VCaP (cell line): ENCODE data around the gene SLIT1.

Experiments used
- H3K27ac ChIP-seq: fragments of 450-650 bp; 2 replicates; pipeline ENCODE4 v1.5.1; 2017
- CTCF ChIP-seq: fragments of 450-650 bp; conservative IDR thresholded peaks from 2 replicates; pipeline ENCODE4 v1.5.1; 2017; ENCODE audit warnings: mild to moderate bottlenecking, moderate library complexity

SLIT1 gene

DNA sequence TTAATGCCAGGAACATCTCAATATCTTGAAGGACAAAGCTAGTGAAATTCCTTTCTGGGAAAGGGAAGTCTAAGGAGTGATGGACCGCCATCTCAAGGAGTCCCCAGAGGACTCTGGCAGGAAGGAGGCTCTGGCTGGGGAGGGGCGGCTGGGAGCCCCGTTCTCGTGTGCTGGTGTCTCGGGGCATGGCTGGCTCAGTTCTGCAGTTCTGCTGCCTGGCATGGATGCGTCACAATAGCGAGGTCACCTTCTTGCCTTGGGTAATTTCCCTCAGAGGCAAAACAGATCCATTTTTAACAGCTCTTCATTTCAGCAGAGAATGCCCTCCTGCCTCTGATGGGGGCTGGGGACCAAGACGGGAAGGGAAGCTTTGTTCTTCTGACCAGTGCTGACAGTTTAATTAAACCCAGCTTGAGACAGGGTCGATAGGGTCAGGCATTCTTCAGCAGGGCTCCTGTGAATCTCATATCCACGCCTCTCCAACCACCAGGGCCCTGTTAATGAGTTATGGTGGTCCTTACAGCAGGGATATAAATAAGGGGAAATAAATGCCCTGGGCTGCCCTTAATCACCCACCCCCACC lies 35.7 kb downstream of the SLIT1 start:
- H3K27ac ChIP-seq = no peak overlapping the region

DNA sequence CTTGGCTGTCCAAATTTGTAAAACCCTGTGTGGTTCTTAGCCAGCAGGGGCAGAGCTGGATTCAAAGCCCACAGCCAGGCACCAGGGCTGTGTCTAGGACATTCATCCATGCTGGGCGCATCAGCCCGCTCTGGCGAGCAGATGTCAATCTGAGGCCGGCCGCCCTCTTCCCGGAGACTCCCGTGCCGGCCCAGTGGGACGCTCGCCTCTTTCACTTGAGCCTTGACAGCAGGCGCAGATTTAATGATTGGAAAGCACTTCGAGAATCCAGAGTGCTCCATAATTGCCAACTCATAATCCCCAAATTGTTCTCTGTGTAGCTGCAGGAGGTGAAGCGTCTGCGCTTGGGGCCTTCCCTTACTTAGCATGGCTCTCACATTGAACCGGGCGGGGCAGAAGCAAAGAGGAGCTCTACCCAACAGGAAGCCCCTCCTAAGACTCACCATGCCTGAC lies 36.7 kb downstream of the SLIT1 start:
- no peak for TF ChIP-seq CTCF
- H3K27ac ChIP-seq = no peak overlapping the region

More for the DNA sequence above, 35.7 kb downstream of the SLIT1 start:
- TF ChIP-seq CTCF = no peak

DNA sequence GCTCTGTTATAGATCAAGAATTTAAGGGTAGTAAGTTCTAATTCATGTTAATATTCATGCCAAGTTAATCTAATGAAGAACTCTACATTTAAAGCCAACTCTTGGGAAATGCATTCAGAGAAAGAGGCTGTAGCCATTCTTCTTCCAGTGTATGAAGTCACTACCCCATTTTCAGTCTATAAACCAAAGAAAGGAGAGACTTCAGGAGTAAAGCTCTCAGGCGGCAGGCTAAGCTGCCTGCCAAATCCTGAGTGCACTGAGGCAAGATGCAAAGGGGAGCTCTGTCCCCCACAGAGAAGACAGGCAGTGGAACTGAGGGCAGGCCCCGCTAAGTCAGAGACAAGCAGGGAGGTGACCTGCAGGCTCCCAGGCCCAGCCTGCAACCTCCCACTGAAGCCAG lies 41.5 kb downstream of the SLIT1 start:
- TF ChIP-seq CTCF = no peak

DNA sequence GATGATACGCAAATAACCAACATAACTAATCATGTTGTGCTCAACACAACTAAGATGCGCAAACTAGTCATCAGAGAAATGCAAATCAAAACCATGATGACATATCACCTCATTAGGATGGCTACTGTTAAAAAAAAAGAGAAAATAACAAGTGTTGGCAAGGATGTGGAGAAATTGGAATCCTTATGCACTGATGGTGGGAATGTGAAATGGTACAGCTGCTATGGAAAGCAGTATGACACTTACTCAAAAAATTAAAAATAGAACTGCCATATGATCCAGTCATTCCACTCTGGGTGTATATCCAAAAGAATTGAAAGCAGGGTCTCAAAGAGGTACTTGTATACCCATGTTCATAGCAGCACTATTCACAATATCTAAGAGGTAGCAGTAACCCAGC lies 42.9 kb downstream of the SLIT1 start:
- H3K27ac ChIP-seq = no peak overlapping the region
- TF ChIP-seq CTCF = no peak

More for the DNA sequence above, 41.5 kb downstream of the SLIT1 start:
- no peak overlapping the region for H3K27ac ChIP-seq

DNA sequence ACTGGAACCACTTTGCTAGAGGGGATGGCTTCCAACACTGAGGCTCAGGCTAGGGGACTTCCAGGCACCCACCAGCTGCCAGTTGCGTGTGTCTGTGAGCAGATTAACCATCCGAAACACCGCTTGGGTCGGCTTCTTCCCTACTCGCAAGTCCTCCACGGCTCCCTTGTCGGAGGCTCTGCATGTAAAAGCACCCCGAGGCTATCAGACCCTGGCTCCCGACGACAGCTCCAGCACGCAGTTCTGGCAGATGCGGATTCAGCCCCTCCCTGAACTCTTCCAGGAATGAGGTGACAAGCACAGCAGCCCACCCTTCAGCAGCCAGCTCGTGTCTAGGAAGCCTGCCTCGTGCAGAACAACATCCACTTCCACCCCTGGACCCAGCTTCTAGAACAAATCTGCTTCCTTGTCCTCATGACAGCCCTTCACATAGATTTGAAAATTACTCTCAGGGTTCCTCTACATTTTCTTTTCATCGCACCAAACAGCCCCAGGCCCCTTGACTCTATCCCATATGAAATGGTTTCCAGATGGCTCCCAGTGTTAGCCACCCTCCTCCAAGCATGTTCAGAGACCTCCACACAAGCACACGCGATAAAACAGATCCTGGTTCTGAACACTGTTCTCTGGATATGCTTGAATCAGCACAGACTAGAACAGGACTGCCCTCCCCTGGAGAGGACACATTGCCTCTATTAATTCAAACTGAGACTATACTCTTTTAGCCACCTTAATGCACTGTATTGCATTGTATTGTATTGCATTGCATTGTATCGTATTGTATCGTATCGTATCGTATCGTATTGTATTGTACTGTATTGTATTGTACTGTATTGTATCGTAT lies 44.6 kb downstream of the SLIT1 start:
- H3K27ac ChIP-seq = no peak overlapping the region

GRCh38 chr10:97140049-97140846 lies 45.5 kb downstream of the SLIT1 start:
- no peak for TF ChIP-seq CTCF
- no peak overlapping the region for H3K27ac ChIP-seq

More for the DNA sequence above, 44.6 kb downstream of the SLIT1 start:
- TF ChIP-seq CTCF = no peak

DNA sequence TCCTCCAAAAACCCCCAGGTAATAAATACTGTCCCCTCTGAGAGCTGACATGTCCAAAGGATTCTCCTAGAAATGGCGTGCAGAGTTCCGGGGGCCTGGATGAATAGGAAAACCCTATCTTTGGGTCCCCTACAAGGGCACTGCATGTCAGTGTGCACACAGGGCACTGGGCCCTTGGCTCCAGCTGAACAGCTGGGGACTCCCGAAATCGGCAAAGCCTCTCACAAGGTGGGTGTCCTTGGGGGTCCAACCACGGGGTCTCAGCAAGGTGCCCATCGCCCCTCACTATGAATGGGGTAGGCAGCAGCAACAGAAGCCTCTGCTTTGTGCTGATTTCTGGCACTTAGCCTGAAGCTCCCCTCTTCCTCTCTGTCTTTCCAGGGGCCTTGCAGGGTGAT lies 46.1 kb downstream of the SLIT1 start:
- no peak overlapping the region for H3K27ac ChIP-seq

More for the DNA sequence above, 46.1 kb downstream of the SLIT1 start:
- TF ChIP-seq CTCF = no peak
